Natural killer cell treated with Interleukin-12 subunit alpha and Interleukin-12 subunit beta and Interleukin-15 and Interleukin-18, amount 100 ng/mL, for 72 hours (primary cell): Measurements from ENCODE around the gene BCAM. TPM values are rescaled to one million over a fixed set of nuclear protein-coding genes. Genes with fewer than 3 reads are reported as not detected.
A peak's percentile ranks its signal among the peaks of the same experiment; 100 is the strongest.

Experiments
- ATAC-seq, 2 donors: fragments of 150-1000 bp; cut with Tn5 transposase in 1 of 2; sonication (Bioruptor Pico), chemical (Tn5 transposase) in 1 of 2; 2 replicates each; pipeline ENCODE4 v1.10.0; 2021
- DNase-seq: peaks from one replicate; pipeline ENCODE4 v3.0.0; 2022; ENCODE audit warnings: low spot score
- H3K27ac Mint-ChIP-seq, 2 donors: 1 replicate in 1 of 2; 2 replicates in 1 of 2; pipeline ENCODE4 v1.8.0; 2022; ENCODE audit warnings: mixed read lengths in 2 of 2, mild to moderate bottlenecking in 1 of 2, moderate library complexity in 1 of 2
- H3K27me3 Mint-ChIP-seq, 2 donors: 1 replicate in 1 of 2; 2 replicates in 1 of 2; pipeline ENCODE4 v1.8.0; 2022; ENCODE audit warnings: mixed read lengths in 2 of 2
- H3K36me3 Mint-ChIP-seq: one replicate; pipeline ENCODE4 v1.8.0; 2022; ENCODE audit warnings: mixed read lengths
- H3K4me1 Mint-ChIP-seq, 2 donors: 1 replicate in 1 of 2; 2 replicates in 1 of 2; pipeline ENCODE4 v1.8.0; 2022; ENCODE audit warnings: low read depth in 2 of 2, mixed read lengths in 2 of 2, mild to moderate bottlenecking in 1 of 2
- H3K4me3 Mint-ChIP-seq: one replicate; pipeline ENCODE4 v1.8.0; 2022; ENCODE audit warnings: mixed read lengths
- H3K9me3 Mint-ChIP-seq: 2 replicates; pipeline ENCODE4 v1.8.0; 2022; ENCODE audit warnings: mixed read lengths
- total RNA-seq, 2 donors: library from RNA; stranded (reverse); gene quantifications; one replicate each; pipeline ENCODE4 v1.2.3, GENCODE V29; 2022

The BCAM gene
- total RNA-seq, 2 donors from 2014 or later = not detected

GRCh38 chr19:44841231-44841630, 32.3 kb downstream of the BCAM start:
- Mint-ChIP-seq H3K36me3 (no peaks in the 10 kb centered on the region), H3K9me3 (no peaks in the 10 kb centered on the region), H3K27me3 (peaks cover 0 to 13% of the 10 kb centered on the region in 2 donors), H3K27ac (no peak overlapping the region), H3K4me3 (no peak overlapping the region), H3K4me1 (peaks cover 9 to 13% of the 10 kb centered on the region in 2 donors)
- no peak for ATAC-seq
- DNase-seq = no peak

- peaks cover 20 to 25% of the 10 kb centered on the region in 2 donors for H3K4me1 Mint-ChIP-seq
- DNase-seq (no peak), ATAC-seq (no peak)
- no peaks in the 10 kb centered on the region for H3K9me3 Mint-ChIP-seq
- peak overlapping the region; percentile 19 to 26 for H3K27ac Mint-ChIP-seq
- no peaks in the 10 kb centered on the region for H3K36me3 Mint-ChIP-seq
- peak overlapping the region; percentile 88 for H3K4me3 Mint-ChIP-seq
- H3K27me3 Mint-ChIP-seq = peaks cover 9 to 20% of the 10 kb centered on the region in 2 donors
These were observed 36.3 kb downstream of the BCAM start for GRCh38 chr19:44845286-44845611.

DNA sequence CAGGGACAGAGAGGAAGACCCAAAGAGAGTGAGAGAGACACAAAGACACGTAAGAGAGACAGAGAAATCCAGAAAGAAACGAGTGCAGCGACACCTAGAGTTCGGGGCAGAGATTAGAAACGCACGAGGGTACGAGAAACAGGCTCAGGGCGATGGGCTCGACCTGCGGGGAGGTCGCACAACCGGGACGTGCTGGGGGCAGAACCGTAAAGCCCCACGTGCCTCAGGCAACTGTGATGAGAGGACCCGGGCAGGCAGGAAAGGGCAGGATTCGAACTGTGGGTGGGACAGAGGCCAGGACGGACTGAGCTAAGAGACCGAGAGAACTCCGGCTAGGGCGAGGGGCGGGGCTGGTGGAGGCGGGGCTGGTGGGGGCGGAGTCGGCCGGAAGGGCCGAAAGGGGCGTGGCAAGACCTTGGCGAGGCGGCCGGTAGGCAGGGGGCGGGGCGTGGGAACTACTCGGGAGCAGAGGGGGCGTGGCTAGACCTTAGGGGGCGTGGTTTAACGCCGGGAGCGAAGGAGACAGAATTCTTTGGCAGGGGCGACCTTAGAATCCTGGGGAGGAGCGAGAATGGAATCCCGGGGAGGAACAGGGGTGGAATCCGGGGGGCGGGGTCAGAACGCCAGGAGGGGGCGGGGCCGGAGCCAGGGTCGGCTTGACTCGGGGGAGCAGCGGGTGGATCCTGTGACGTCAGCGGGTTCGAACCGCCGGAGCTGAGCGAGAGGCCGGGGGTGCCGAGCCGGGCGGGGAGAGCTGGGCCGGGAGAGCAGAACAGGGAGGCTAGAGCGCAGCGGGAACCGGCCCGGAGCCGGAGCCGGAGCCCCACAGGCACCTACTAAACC, 36.9 kb downstream of the BCAM start, which contains the start of gene NECTIN2:
TSS of gene NECTIN2 (plus strand) at position 686 of the 843 bp plus-strand sequence. CDS start 229 bp downstream, outside the sequence.
- ATAC-seq = peak; percentile 85 to 93
- no peaks in the 10 kb centered on the region for H3K9me3 Mint-ChIP-seq
- DNase-seq = peak; percentile 97
- peaks cover 9 to 20% of the 10 kb centered on the region in 2 donors for H3K27me3 Mint-ChIP-seq
- H3K4me3 Mint-ChIP-seq = peak within 1 kb of the TSS; percentile 88
- H3K36me3 Mint-ChIP-seq = no peaks in the 10 kb centered on the region
- H3K27ac Mint-ChIP-seq = peak within 1 kb of the TSS; percentile 19 to 30
- peaks cover 20 to 25% of the 10 kb centered on the region in 2 donors for H3K4me1 Mint-ChIP-seq

GRCh38 chr19:44846455-44847143, 37.7 kb downstream of the BCAM start:
- no peaks in the 10 kb centered on the region for H3K9me3 Mint-ChIP-seq
- H3K4me1 Mint-ChIP-seq = peaks cover 20 to 25% of the 10 kb centered on the region in 2 donors
- peak overlapping the region in 1 of 2 donors; percentile 30 for H3K27ac Mint-ChIP-seq
- ATAC-seq (no peak), DNase-seq (no peak)
- peak overlapping the region; percentile 81 for H3K4me3 Mint-ChIP-seq
- no peaks in the 10 kb centered on the region for H3K36me3 Mint-ChIP-seq
- H3K27me3 Mint-ChIP-seq = peaks cover 9 to 20% of the 10 kb centered on the region in 2 donors

GRCh38 chr19:44847144-44848035, 38.5 kb downstream of the BCAM start:
- no peak for DNase-seq
- Mint-ChIP-seq H3K36me3 (no peaks in the 10 kb centered on the region), H3K4me1 (peaks cover 20 to 25% of the 10 kb centered on the region in 2 donors), H3K4me3 (peak overlapping the region; percentile 81), H3K27ac (peak overlapping the region in 1 of 2 donors; percentile 30), H3K9me3 (no peaks in the 10 kb centered on the region), H3K27me3 (peaks cover 9 to 20% of the 10 kb centered on the region in 2 donors)
- no peak for ATAC-seq

DNA sequence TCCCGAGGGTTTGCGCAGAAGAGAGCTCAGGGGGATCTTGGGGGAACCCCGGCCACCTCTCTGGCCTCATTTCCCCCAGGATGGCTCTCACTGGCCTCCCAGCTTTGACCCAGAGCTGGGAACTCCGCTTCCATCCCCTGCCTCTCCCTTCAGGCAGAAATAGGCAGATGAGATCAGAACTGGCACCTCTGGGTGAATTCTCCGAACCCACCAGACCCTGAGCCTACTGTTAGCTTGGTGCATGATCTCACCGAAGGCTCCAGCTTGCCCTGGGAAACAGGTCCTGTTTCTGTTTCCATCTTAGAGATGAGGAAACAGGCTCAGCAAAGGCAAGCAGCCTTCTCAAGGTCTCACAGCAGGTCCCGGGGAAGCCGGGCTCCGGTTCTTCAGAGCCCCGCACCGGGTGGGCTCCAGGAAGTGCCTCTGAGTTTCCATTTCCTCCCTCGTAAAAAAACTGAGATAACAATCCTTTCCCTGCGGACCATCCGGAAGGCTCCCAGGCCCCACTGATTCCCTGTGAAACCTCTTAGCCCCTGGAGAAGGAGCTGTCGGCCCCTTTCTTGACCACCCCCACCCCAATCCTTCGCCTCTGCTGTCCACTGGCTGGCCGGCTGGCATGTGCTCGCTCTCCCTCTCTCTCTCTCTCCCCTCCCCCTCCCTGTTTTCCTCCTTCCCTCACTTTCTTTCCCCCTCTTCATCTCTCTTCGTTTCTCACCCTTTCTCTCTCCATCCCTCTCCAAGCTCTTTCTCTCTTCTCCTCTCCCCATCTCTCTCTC, 39.3 kb downstream of the BCAM start:
- Mint-ChIP-seq H3K9me3 (no peaks in the 10 kb centered on the region), H3K27ac (no peak overlapping the region), H3K4me3 (no peak overlapping the region), H3K27me3 (peaks cover 13 to 20% of the 10 kb centered on the region in 2 donors), H3K36me3 (no peaks in the 10 kb centered on the region), H3K4me1 (peaks cover 20 to 25% of the 10 kb centered on the region in 2 donors)
- DNase-seq (no peak), ATAC-seq (no peak)

DNA sequence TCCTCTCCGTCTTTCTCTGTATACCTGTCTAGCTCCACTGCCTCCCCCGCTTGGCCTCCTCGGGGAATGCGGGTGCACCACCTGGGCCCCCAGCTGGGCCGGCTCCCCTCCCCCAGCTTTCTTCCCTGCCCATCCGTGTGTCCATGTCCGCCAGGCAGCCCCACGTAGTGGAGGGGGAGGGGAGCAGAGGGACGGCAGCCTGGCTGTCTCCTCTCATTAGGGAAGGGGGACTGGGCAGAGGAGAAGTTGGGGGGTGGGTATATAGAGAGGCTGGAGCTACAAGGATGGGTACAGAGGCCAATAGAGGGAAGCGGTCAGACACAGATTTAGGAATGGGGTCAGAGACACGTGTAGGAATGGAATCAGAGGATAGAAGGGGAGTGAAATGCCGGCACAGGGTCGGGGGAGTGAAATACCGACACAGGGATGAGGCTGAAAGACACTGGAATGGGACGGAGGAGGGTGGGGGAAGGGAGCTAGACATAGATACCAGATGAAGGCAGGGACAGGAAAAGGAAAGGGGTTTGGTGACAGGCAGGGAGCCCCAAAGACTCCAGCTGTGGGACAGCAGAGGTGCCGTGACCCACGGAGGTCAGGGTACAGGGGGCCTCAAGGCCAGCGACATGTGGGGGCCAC, 40.0 kb downstream of the BCAM start:
- Mint-ChIP-seq H3K9me3 (no peaks in the 10 kb centered on the region), H3K36me3 (no peaks in the 10 kb centered on the region), H3K27ac (no peak overlapping the region)

GRCh38 chr19:44850641-44851109, 41.8 kb downstream of the BCAM start:
- H3K27me3 Mint-ChIP-seq = peaks cover 10 to 16% of the 10 kb centered on the region in 2 donors
- no peaks in the 10 kb centered on the region for H3K9me3 Mint-ChIP-seq
- DNase-seq (no peak), ATAC-seq (no peak)
- H3K4me1 Mint-ChIP-seq = peaks cover 11 to 13% of the 10 kb centered on the region in 2 donors
- no peak overlapping the region for H3K4me3 Mint-ChIP-seq
- no peak overlapping the region for H3K27ac Mint-ChIP-seq
- no peaks in the 10 kb centered on the region for H3K36me3 Mint-ChIP-seq

More for the DNA sequence above, 40.0 kb downstream of the BCAM start:
- Mint-ChIP-seq H3K4me1 (peaks cover 20 to 25% of the 10 kb centered on the region in 2 donors), H3K27me3 (peaks cover 16 to 20% of the 10 kb centered on the region in 2 donors), H3K4me3 (no peak overlapping the region)
- ATAC-seq = no peak
- no peak for DNase-seq

DNA sequence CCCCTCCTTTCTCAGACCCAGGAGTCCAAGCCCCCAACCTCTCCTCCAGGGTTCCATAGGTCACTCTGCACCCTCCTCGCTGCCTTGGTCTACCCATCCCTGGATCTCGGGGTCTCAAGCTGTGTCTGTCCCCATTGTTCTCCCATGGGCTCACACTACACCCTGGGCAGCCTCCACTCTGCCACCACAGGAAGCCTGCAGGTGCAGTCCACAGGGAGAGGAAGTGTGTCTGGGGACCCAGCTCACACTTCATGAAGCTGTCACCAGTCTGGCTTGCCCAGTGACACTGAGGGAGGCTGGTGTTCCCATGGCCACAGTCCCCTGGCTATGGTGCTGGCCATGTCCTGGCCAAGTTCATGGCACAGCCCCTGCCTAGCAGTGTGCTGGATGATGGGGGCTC, 42.5 kb downstream of the BCAM start:
- DNase-seq = no peak
- peak; percentile 34 to 36 for ATAC-seq
- no peaks in the 10 kb centered on the region for H3K36me3 Mint-ChIP-seq
- no peaks in the 10 kb centered on the region for H3K9me3 Mint-ChIP-seq
- H3K27ac Mint-ChIP-seq = no peak overlapping the region
- no peak overlapping the region for H3K4me3 Mint-ChIP-seq
- peaks cover 11 to 14% of the 10 kb centered on the region in 2 donors for H3K4me1 Mint-ChIP-seq
- H3K27me3 Mint-ChIP-seq = peaks cover 7 to 16% of the 10 kb centered on the region in 2 donors

DNA sequence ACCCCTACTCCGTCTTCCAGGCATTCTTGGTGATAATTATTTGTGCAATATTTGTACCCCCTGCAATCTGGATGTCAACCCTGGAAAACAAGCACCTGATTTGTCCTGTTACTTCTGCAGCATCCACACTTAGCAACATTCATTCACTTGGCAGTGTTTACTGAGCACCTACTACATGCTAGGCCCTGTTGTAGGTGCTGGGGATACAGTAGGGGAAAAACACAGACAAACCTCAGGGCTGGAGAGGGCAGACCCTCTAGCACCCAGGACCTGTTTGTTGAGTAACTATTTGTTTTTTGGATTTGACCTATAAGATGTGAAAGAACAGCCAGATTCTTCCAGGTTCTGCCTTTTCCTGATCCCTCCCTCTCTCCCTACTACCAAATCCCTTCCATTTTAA, 46.7 kb downstream of the BCAM start:
- H3K4me1 Mint-ChIP-seq = peaks cover 0 to 4% of the 10 kb centered on the region in 2 donors
- no peak overlapping the region for H3K4me3 Mint-ChIP-seq
- no peaks in the 10 kb centered on the region for H3K36me3 Mint-ChIP-seq
- no peaks in the 10 kb centered on the region for H3K9me3 Mint-ChIP-seq
- no peak for ATAC-seq
- no peak for DNase-seq
- H3K27me3 Mint-ChIP-seq = peaks cover 6 to 7% of the 10 kb centered on the region in 2 donors
- no peak overlapping the region for H3K27ac Mint-ChIP-seq

GRCh38 chr19:44856421-44857083, 47.6 kb downstream of the BCAM start:
- no peaks in the 10 kb centered on the region for H3K36me3 Mint-ChIP-seq
- H3K4me1 Mint-ChIP-seq = peaks cover 0 to 4% of the 10 kb centered on the region in 2 donors
- no peak overlapping the region for H3K4me3 Mint-ChIP-seq
- no peak overlapping the region for H3K27ac Mint-ChIP-seq
- H3K27me3 Mint-ChIP-seq = peaks cover 6 to 7% of the 10 kb centered on the region in 2 donors
- ATAC-seq (no peak), DNase-seq (no peak)
- no peaks in the 10 kb centered on the region for H3K9me3 Mint-ChIP-seq

GRCh38 chr19:44857837-44858236, 48.9 kb downstream of the BCAM start:
- H3K27ac Mint-ChIP-seq = no peak overlapping the region
- ATAC-seq = no peak

More at GRCh38 chr19:44857837-44858236, 48.9 kb downstream of the BCAM start:
- Mint-ChIP-seq H3K4me1 (peaks cover 0 to 4% of the 10 kb centered on the region in 2 donors), H3K4me3 (no peak overlapping the region), H3K27me3 (peaks cover 3 to 6% of the 10 kb centered on the region in 2 donors), H3K36me3 (no peaks in the 10 kb centered on the region), H3K9me3 (no peaks in the 10 kb centered on the region)
- DNase-seq = no peak
